Vagina (tissue), 2 donors: ENCODE data around the gene RGS17. TPM values are rescaled to one million over a fixed set of nuclear protein-coding genes. Genes with fewer than 3 reads are reported as not detected.
"Not testable (repeated sequence)": the region's sequence is repeated elsewhere in the genome, so short reads cannot be mapped to it uniquely, and the experiment has no call there.

Source experiments
- DNase-seq, 2 donors: peaks; one replicate each; pipeline ENCODE4 v3.0.0-alpha.2; 2017; ENCODE audit errors: extremely low spot score in 2 of 2
- H3K27ac ChIP-seq: fragments of 200-600 bp; sonication (generic); one replicate; pipeline ENCODE4 v1.5.1; 2019
- H3K27me3 ChIP-seq: fragments of 200-600 bp; sonication (generic); one replicate; pipeline ENCODE4 v1.5.1; 2019
- H3K36me3 ChIP-seq, 2 donors: fragments of 200-600 bp; sonication (generic); one replicate each; pipeline ENCODE4 v1.5.1; 2017 to 2019
- H3K4me1 ChIP-seq: fragments of 200-600 bp; sonication (generic); one replicate; pipeline ENCODE4 v1.5.1; 2019
- H3K4me3 ChIP-seq, 2 donors: fragments of 200-600 bp; sonication (generic); 1 replicate in 1 of 2; 2 replicates in 1 of 2; pipeline ENCODE4 v1.5.1; 2016 to 2019
- H3K9me3 ChIP-seq: fragments of 200-600 bp; sonication (generic); one replicate; pipeline ENCODE4 v1.5.1; 2019
- CTCF ChIP-seq, 3 experiments: fragments of 450-650 bp in 2 of 3; fragments of 200-600 bp in 1 of 3; sonication (generic) in 1 of 3; IDR thresholded peaks; one replicate each; pipeline ENCODE4 v1.5.1; 2017 to 2019; ENCODE audit warnings: antibody characterized with exemption in 3 of 3, mild to moderate bottlenecking in 2 of 3, moderate library complexity in 2 of 3
- POLR2A ChIP-seq, 2 donors: fragments of 450-650 bp; IDR thresholded peaks; one replicate each; pipeline ENCODE4 v1.6.1; 2017; ENCODE audit warnings: antibody characterized with exemption in 2 of 2, mild to moderate bottlenecking in 2 of 2, moderate library complexity in 2 of 2
- POLR2AphosphoS5 ChIP-seq, 2 donors: sonication (generic); formaldehyde crosslinking; IDR thresholded peaks; one replicate each; pipeline ENCODE4 v1.9.0; 2017; ENCODE audit warnings: antibody characterized with exemption in 2 of 2, mild to moderate bottlenecking in 2 of 2, low read depth in 1 of 2; ENCODE audit not compliant: insufficient read depth in 1 of 2
- intact Hi-C: fragments of 100-400 bp; cut with DNase I; formaldehyde crosslinking; loops from one replicate; pipeline ENCODE4 v1.15.1; 2023
- total RNA-seq: library from RNA; depleted of rRNA; stranded (reverse); fragments of >200 nt; gene quantifications from one replicate; pipeline ENCODE4 v1.2.3, GENCODE V29; 2016

RGS17 gene
- total RNA-seq, 1 donor from 2014 or later = 0.25 TPM

- TF ChIP-seq POLR2AphosphoS5 (IDR thresholded peaks at IDR 0.05; ENCODE audit: insufficient read depth in 1 of 2, low read depth in 1 of 2) (no peak), POLR2A (IDR thresholded peaks at IDR 0.05) (no peak), CTCF (IDR thresholded peaks at IDR 0.05) (no peak)
- Histone ChIP-seq H3K4me3 (no peak overlapping the region), H3K27ac (no peak overlapping the region), H3K36me3 (peaks cover 0 to 15% of the 10 kb centered on the region in 2 donors), H3K4me1 (peaks cover 23% of the 10 kb centered on the region), H3K9me3 (no peaks in the 10 kb centered on the region), H3K27me3 (no peaks in the 10 kb centered on the region)
- DNase-seq = no peak
- intact Hi-C loops = no loop called here
Measured at GRCh38 chr6:152986978-152987377, 144.1 kb downstream of the RGS17 start.

GRCh38 chr6:152985300-152985699 is 145.8 kb downstream of the RGS17 start:
- intact Hi-C loops, H3K4me3 ChIP-seq, DNase-seq, H3K36me3 ChIP-seq, H3K9me3 ChIP-seq, H3K27me3 ChIP-seq: not testable (repeated sequence)
- Histone ChIP-seq H3K4me1 (peaks cover 36% of the 10 kb centered on the region), H3K27ac (peak overlapping the region; percentile 96)

GRCh38 chr6:152984513-152984872 is 146.6 kb downstream of the RGS17 start:
- H3K36me3 ChIP-seq = no peaks in the 10 kb centered on the region
- H3K9me3 ChIP-seq = no peaks in the 10 kb centered on the region
- intact Hi-C loops = no loop called here
- no peak for DNase-seq
- TF ChIP-seq POLR2A (IDR thresholded peaks at IDR 0.05) (no peak), POLR2AphosphoS5 (IDR thresholded peaks at IDR 0.05; ENCODE audit: insufficient read depth in 1 of 2, low read depth in 1 of 2) (peak in 1 of 2 donors; percentile 2)
- H3K4me3 ChIP-seq = peak overlapping the region; percentile 67 to 77
- H3K27ac ChIP-seq = peak overlapping the region; percentile 96
- no peaks in the 10 kb centered on the region for H3K27me3 ChIP-seq
- peaks cover 36% of the 10 kb centered on the region for H3K4me1 ChIP-seq

GRCh38 chr6:152983637-152984512 is 147.2 kb downstream of the RGS17 start:
- intact Hi-C loops = no loop called here
- peaks cover 36% of the 10 kb centered on the region for H3K4me1 ChIP-seq
- DNase-seq = peak in 1 of 2 donors; percentile 95
- H3K27ac ChIP-seq = peak overlapping the region; percentile 96
- peak overlapping the region; percentile 67 to 77 for H3K4me3 ChIP-seq
- no peaks in the 10 kb centered on the region for H3K36me3 ChIP-seq
- no peaks in the 10 kb centered on the region for H3K9me3 ChIP-seq
- TF ChIP-seq POLR2AphosphoS5 (IDR thresholded peaks at IDR 0.05; ENCODE audit: insufficient read depth in 1 of 2, low read depth in 1 of 2) (peak; percentile 78 to 80), POLR2A (IDR thresholded peaks at IDR 0.05) (no peak), CTCF (IDR thresholded peaks at IDR 0.05) (no peak)
- H3K27me3 ChIP-seq = no peaks in the 10 kb centered on the region

GRCh38 chr6:152982904-152983636 is 148.0 kb downstream of the RGS17 start, which contains the start of gene FBXO5:
FBXO5 (minus strand) TSS chr6:152983041; CDS start chr6:152982959, 82 bp downstream.
- H3K27me3 ChIP-seq = no peaks in the 10 kb centered on the region
- H3K36me3 ChIP-seq = no peaks in the 10 kb centered on the region
- TF ChIP-seq CTCF (IDR thresholded peaks at IDR 0.05) (no peak), POLR2A (IDR thresholded peaks at IDR 0.05) (peak in 1 of 2 donors; percentile 6), POLR2AphosphoS5 (IDR thresholded peaks at IDR 0.05; ENCODE audit: insufficient read depth in 1 of 2, low read depth in 1 of 2) (peak in 1 of 2 donors; percentile 86)
- intact Hi-C loops = no loop called here
- peak within 1 kb of the TSS; percentile 96 for H3K27ac ChIP-seq
- peak within 1 kb of the TSS; percentile 67 to 77 for H3K4me3 ChIP-seq
- DNase-seq = peak; percentile 97 to 98
- H3K4me1 ChIP-seq = peaks cover 36% of the 10 kb centered on the region
- H3K9me3 ChIP-seq = no peaks in the 10 kb centered on the region
